Measurements from ENCODE around the gene SKA2. TPM values are rescaled to one million over a fixed set of nuclear protein-coding genes. Genes with fewer than 3 reads are reported as not detected.
A peak's percentile ranks its signal among the peaks of the same experiment; 100 is the strongest.

The SKA2 gene
- total and polyA plus RNA-seq, 10 of the 15 experiments (the other 5 are each of a cell fraction or from before 2014, with no cell fraction given), result 40.3 to 137 (median 112) TPM

DNA sequence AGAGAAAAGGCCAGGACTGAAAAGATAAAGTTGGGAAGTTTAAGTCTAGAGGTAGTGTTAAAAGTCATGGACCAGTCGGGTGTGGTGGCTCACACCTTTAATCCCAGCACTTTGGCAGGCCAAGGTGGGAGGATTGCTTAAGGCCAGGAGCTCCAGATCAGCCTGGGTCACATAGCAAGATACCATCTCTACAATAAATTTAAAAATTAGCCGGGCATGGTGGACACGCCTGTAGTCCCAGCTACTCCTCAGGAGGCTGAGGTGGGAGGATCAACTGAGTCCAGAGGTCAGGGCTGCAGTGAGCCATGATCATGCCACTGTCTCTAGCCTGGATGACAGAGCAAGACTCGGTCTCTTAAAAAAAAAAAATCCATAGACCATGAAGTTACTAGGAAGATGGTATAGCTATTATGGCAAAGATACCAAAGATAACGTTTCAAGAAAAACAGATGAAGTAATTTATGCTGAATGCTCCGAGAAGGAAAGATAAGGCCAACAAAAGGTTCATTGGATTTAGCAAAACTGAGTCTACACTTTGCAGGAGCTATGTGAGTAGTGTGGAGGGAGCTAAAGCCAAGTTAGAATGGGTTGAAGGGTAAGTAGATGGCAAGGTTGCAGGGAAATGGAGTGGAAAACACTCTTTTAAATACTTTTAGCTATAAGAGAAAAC lies 60.0 kb downstream of the SKA2 start:
- H3K36me3 ChIP-seq (ENCODE audit: control insufficient read depth in 2 of 2, insufficient read depth in 2 of 2, low read length in 1 of 2), result peaks cover 0 to 3% of the 10 kb centered on the region in 2 experiments; a peak in 1 of 4 replicates
- SMC1A ChIA-PET (ENCODE audit: uncharacterized antibody, unreplicated experiment), result interaction anchor here (0.6 to 2.0 kb wide), 10 partner anchors 9 to 463 kb away, joined by 3 to 6 read pairs (median 3); no protein-coding TSS in a partner anchor

DNA sequence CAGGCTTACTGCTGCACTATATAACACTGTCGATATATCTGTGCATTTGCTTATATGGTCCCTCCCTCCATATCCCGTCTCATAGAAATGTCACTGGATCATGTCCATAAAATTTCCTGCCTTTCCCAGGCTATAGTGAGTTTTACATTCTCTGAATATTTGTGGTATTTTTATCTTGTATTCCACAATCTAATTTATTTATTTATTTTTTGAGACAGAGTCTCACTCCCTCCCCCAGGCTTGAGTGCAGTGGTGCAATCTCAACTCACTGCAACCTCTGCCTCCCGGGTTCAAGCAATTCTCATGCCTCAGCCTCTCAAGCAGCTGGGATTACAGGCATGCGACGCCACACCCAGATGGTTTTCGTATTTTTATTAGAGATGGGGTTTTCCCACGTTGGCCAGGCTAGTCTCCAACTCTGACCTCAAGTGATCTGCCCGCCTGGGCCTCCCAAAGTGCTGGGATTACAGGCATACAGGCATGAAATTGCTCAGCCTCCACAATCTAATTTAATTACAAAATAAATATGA lies 61.2 kb downstream of the SKA2 start:
- no peaks in the 10 kb centered on the region for H4K20me1 ChIP-seq (ENCODE audit: control insufficient read depth, insufficient read depth)
- ChIA-PET SMC1A (ENCODE audit: uncharacterized antibody, unreplicated experiment) (interaction anchor here (0.8 to 1.2 kb wide), 2 partner anchors 14 to 30 kb away, joined by 3 to 4 read pairs; no protein-coding TSS in a partner anchor), POLR2A (interaction anchor here (0.6 to 1.1 kb wide), 3 partner anchors 9 to 16 kb away, joined by 3 to 5 read pairs (median 5); partner anchors contain the start of gene TRIM37), CTCF (interaction anchor here (1.1 kb wide), 1 partner anchor 7 kb away, joined by 3 read pairs; no protein-coding TSS in a partner anchor), RAD21 (ENCODE audit: unreplicated experiment) (interaction anchor here (2.4 kb wide), 1 partner anchor 12 kb away, joined by 11 read pairs; the partner anchor contains the start of gene TRIM37)
- peak overlapping the region; percentile 2; the same call in 1 of the 2 replicates for H3K4me2 ChIP-seq (ENCODE audit: control insufficient read depth, insufficient read depth)
- H3K79me2 ChIP-seq (ENCODE audit: control insufficient read depth, insufficient read depth, low read length), result peaks cover 19% of the 10 kb centered on the region
- H3K4me1 ChIP-seq (ENCODE audit: control insufficient read depth, insufficient read depth, low read length), result peaks cover 9% of the 10 kb centered on the region
- H3K27ac ChIP-seq (ENCODE audit: control insufficient read depth, insufficient read depth), result no peak overlapping the region
- no peak overlapping the region for H3K4me3 ChIP-seq
- FAIRE-seq (no peak), DNase-seq (ENCODE audit: low read depth, low spot score) (no peak), ATAC-seq (peak; percentile 87)
- intact Hi-C loops (cut with micrococcal nuclease; ENCODE audit: unreplicated experiment), result no loop called here
- no peak overlapping the region for H2AFZ ChIP-seq (ENCODE audit: control insufficient read depth, low read depth, low read length)
- H3K9me3 ChIP-seq (replicated peaks; ENCODE audit: control insufficient read depth, insufficient read depth, low read length), result peaks cover 4% of the 10 kb centered on the region; the same call in 2 of the 3 replicates
- in situ Hi-C loops (cut with MboI), result no loop called here
- H3K9ac ChIP-seq (ENCODE audit: control insufficient read depth, insufficient read depth, low read length), result no peak overlapping the region
- H3K27me3 ChIP-seq (replicated peaks in 1 of 2; ENCODE audit: control insufficient read depth in 2 of 2, insufficient read depth in 2 of 2, low read length in 1 of 2), result no peaks in the 10 kb centered on the region
- no TSS peak for BruUV-seq (replicated peaks)
- 0 out of 4 replicates have a peak, but pooled peaks cover 0 to 2% of the 10 kb centered on the region in 2 experiments for H3K36me3 ChIP-seq (ENCODE audit: control insufficient read depth in 2 of 2, insufficient read depth in 2 of 2, low read length in 1 of 2)
- WGBS (ENCODE audit: insufficient coverage, insufficient replicate concordance, low lambda C conversion rate, missing lambda C conversion rate), result 31% methylated on average over 8 of the region's 8 CpGs
- TF ChIP-seq RUNX3 (IDR thresholded peaks at IDR 0.05; ENCODE audit: low read length) (peak; percentile 40; the same call in 1 of the 2 replicates), SRF (IDR thresholded peaks at IDR 0.05; ENCODE audit: low read depth in 2 of 2, low read length in 2 of 2) (no peak), LARP7 (IDR thresholded peaks at IDR 0.05) (no peak), STAT3 (IDR thresholded peaks at IDR 0.05; ENCODE audit: low read depth, low read length) (no peak), NRF1 (conservative IDR thresholded peaks at IDR 0.05; ENCODE audit: low read depth, low read length) (no peak), NR2F1 (conservative IDR thresholded peaks at IDR 0.05) (peak; percentile 23; the same call in 1 of the 2 replicates), CBX5 (IDR thresholded peaks at IDR 0.05; ENCODE audit: low read depth) (no peak), TARDBP (IDR thresholded peaks at IDR 0.05; ENCODE audit: borderline replicate concordance) (no peak), CREB1 (IDR thresholded peaks at IDR 0.05; ENCODE audit: low read depth) (no peak), SP1 (IDR thresholded peaks at IDR 0.05; ENCODE audit: low read depth, low read length) (no peak), EZH2 (IDR thresholded peaks at IDR 0.05; ENCODE audit: borderline replicate concordance, control insufficient read depth, low read depth, low read length) (no peak), ATF7 (IDR thresholded peaks at IDR 0.05; ENCODE audit: low read depth) (no peak), ASH2L (IDR thresholded peaks at IDR 0.05; ENCODE audit: borderline replicate concordance, low read depth) (no peak)
- TF ChIP-seq, protein P1, sequence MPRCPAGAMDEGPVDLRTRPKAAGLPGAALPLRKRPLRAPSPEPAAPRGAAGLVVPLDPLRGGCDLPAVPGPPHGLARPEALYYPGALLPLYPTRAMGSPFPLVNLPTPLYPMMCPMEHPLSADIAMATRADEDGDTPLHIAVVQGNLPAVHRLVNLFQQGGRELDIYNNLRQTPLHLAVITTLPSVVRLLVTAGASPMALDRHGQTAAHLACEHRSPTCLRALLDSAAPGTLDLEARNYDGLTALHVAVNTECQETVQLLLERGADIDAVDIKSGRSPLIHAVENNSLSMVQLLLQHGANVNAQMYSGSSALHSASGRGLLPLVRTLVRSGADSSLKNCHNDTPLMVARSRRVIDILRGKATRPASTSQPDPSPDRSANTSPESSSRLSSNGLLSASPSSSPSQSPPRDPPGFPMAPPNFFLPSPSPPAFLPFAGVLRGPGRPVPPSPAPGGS (IDR thresholded peaks at IDR 0.05; ENCODE audit: borderline replicate concordance, insufficient read depth, low read depth, low read length, poor library complexity, severe bottlenecking), result no peak

More for the DNA sequence above, 60.0 kb downstream of the SKA2 start:
- intact Hi-C loops (cut with micrococcal nuclease; ENCODE audit: unreplicated experiment) (no loop called here), in situ Hi-C loops (cut with MboI) (no loop called here)
- Histone ChIP-seq H3K9me3 (replicated peaks; ENCODE audit: control insufficient read depth, insufficient read depth, low read length) (peaks cover 4% of the 10 kb centered on the region; the same call in 2 of the 3 replicates), H3K4me1 (ENCODE audit: control insufficient read depth, insufficient read depth, low read length) (peaks cover 9% of the 10 kb centered on the region), H3K79me2 (ENCODE audit: control insufficient read depth, insufficient read depth, low read length) (peaks cover 19% of the 10 kb centered on the region), H3K27me3 (replicated peaks in 1 of 2; ENCODE audit: control insufficient read depth in 2 of 2, insufficient read depth in 2 of 2, low read length in 1 of 2) (no peaks in the 10 kb centered on the region), H4K20me1 (ENCODE audit: control insufficient read depth, insufficient read depth) (no peaks in the 10 kb centered on the region), H3K27ac (ENCODE audit: control insufficient read depth, insufficient read depth) (no peak overlapping the region), H3K9ac (ENCODE audit: control insufficient read depth, insufficient read depth, low read length) (no peak overlapping the region), H2AFZ (ENCODE audit: control insufficient read depth, low read depth, low read length) (no peak overlapping the region), H3K4me3 (no peak overlapping the region), H3K4me2 (ENCODE audit: control insufficient read depth, insufficient read depth) (no peak overlapping the region)
- 91% methylated on average over 6 of the region's 6 CpGs for WGBS (ENCODE audit: insufficient coverage, insufficient replicate concordance, low lambda C conversion rate, missing lambda C conversion rate)
- ChIA-PET POLR2A (interaction anchor here (0.5 to 1.1 kb wide), 3 partner anchors 7 to 13 kb away, joined by 3 to 5 read pairs (median 3); partner anchors contain the start of gene TRIM37), RAD21 (ENCODE audit: unreplicated experiment) (interaction anchor here (2.4 kb wide), 1 partner anchor 11 kb away, joined by 11 read pairs; the partner anchor contains the start of gene TRIM37), CTCF (interaction anchor here (0.7 to 1.4 kb wide), 4 partner anchors 8 to 17 kb away, joined by 3 to 5 read pairs (median 4); partner anchors contain the start of gene TRIM37)
- TF ChIP-seq ETV6 (conservative IDR thresholded peaks at IDR 0.05 in 1 of 2, IDR thresholded peaks at IDR 0.05 in 1 of 2; ENCODE audit: borderline replicate concordance in 1 of 2, low read depth in 1 of 2), result peak in 1 of 2 experiments; percentile 65; a peak in 2 of 4 replicates
- 0 out of 2 replicates have a peak, but pooled peaks have one; percentile 82 for TF ChIP-seq NFXL1 (IDR thresholded peaks at IDR 0.05; ENCODE audit: borderline replicate concordance)
- TF ChIP-seq PML (IDR thresholded peaks at IDR 0.05; ENCODE audit: low read length), result no peak
- DNase-seq (ENCODE audit: low read depth, low spot score) (no peak), ATAC-seq (no peak), FAIRE-seq (no peak)
- BruUV-seq (replicated peaks), result no TSS peak
